ENCODE results near the gene KCNIP1. TPM values are rescaled to one million over a fixed set of nuclear protein-coding genes. Genes with fewer than 3 reads are reported as not detected.
A peak's percentile ranks its signal among the peaks of the same experiment; 100 is the strongest.

The KCNIP1 gene
- total RNA-seq, 4 donors from 2014 or later = 0.97 to 1.7 TPM; not detected in 2

DNA sequence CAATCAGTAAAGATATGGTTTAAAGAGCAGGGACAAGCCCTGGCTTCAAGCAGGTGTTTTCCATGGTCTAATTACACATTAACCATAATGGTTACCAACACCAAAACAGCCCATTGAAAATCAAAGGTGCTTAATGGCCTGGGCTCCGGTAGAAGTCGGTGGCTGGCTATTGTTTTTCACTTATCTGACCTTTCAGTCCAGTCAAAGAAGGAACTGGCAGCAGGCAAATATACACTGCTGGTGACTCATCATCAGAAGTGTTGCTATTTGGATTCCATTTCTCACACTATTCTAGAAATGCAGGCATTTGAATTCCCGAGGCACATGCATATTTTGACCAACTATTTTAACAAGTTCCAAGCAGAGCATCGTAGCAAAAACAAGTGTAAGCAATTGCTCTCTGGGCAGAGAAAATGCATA is 253.4 kb downstream of the KCNIP1 start:
- Histone ChIP-seq H3K4me3 (no peak overlapping the region), H3K27me3 (no peaks in the 10 kb centered on the region), H3K9me3 (no peaks in the 10 kb centered on the region), H3K36me3 (no peaks in the 10 kb centered on the region), H3K27ac (replicated peaks in 1 of 4) (peak overlapping the region in 3 of 4 donors; percentile 18 to 42 (median 34)), H3K4me1 (peaks cover 28 to 32% (median 31%) of the 10 kb centered on the region in 4 donors)
- no peak for DNase-seq (ENCODE audit: extremely low spot score)
- TF ChIP-seq POLR2AphosphoS5 (IDR thresholded peaks at IDR 0.05) = no peak
- TF ChIP-seq POLR2A (IDR thresholded peaks at IDR 0.05; ENCODE audit: low read depth) = no peak
- no peak for TF ChIP-seq EP300 (IDR thresholded peaks at IDR 0.05)
- TF ChIP-seq, protein P1, sequence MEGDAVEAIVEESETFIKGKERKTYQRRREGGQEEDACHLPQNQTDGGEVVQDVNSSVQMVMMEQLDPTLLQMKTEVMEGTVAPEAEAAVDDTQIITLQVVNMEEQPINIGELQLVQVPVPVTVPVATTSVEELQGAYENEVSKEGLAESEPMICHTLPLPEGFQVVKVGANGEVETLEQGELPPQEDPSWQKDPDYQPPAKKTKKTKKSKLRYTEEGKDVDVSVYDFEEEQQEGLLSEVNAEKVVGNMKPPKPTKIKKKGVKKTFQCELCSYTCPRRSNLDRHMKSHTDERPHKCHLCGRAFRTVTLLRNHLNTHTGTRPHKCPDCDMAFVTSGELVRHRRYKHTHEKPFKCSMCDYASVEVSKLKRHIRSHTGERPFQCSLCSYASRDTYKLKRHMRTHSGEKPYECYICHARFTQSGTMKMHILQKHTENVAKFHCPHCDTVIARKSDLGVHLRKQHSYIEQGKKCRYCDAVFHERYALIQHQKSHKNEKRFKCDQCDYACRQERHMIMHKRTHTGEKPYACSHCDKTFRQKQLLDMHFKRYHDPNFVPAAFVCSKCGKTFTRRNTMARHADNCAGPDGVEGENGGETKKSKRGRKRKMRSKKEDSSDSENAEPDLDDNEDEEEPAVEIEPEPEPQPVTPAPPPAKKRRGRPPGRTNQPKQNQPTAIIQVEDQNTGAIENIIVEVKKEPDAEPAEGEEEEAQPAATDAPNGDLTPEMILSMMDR (IDR thresholded peaks at IDR 0.05) = no peak
- WGBS = 21% methylated on average over 4 of the region's 4 CpGs
- intact Hi-C loops (cut with DNase I) = no loop called here

DNA sequence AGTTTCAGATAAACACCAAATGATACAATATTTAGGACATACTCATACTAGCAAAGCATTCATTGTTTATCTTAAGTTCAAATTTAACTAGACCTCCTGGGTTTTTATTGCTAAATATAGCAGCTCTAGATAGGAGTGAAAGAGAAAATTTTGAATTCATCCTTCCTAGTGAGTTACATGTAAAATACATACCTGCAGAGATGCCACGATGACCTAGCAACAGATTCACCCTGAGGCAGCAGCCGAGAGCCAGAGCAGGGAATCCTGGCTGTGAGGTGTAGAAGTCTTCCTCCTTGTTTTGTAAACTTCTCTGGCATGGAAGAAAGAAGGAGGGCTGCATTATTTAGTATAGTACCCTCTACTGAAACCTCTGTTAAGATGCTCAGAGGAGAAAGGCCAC is 253.8 kb downstream of the KCNIP1 start:
- H3K27ac ChIP-seq (replicated peaks in 1 of 4) = peak overlapping the region in 2 of 4 donors; percentile 34 to 37
- TF ChIP-seq POLR2AphosphoS5 (IDR thresholded peaks at IDR 0.05) (no peak), POLR2A (IDR thresholded peaks at IDR 0.05; ENCODE audit: low read depth) (no peak), EP300 (IDR thresholded peaks at IDR 0.05) (no peak)
- TF ChIP-seq, protein P1 (IDR thresholded peaks at IDR 0.05) = no peak
- intact Hi-C loops (cut with DNase I) = no loop called here

DNA sequence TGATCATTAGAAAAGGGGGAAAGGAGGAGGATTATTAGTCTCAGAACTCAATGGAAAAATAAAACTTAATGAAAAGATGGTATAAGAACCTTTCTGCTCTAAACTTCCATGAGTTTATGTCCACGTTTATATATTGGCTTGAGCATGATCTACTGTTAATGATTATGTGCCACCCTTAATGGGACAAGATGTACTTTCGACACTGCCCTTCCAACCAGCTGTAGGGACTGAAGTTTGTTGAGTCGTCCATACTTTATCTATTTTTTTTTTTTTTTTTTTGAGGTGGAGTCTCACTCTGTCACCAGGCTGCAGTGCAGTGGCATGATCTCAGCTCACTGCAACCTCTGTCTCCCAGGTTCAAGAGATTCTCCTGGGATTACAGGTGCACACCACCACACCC is 254.7 kb downstream of the KCNIP1 start:
- H3K4me3 ChIP-seq = no peak overlapping the region
- H3K9me3 ChIP-seq = no peaks in the 10 kb centered on the region
- 91% methylated on average over 3 of the region's 3 CpGs for WGBS
- no peak for DNase-seq (ENCODE audit: extremely low spot score)
- intact Hi-C loops (cut with DNase I) = no loop called here
- H3K36me3 ChIP-seq = no peaks in the 10 kb centered on the region
- TF ChIP-seq EP300 (IDR thresholded peaks at IDR 0.05) (no peak), POLR2A (IDR thresholded peaks at IDR 0.05; ENCODE audit: low read depth) (no peak), POLR2AphosphoS5 (IDR thresholded peaks at IDR 0.05) (no peak)
- TF ChIP-seq, protein P1 (IDR thresholded peaks at IDR 0.05) = no peak
- no peaks in the 10 kb centered on the region for H3K27me3 ChIP-seq
- no peak overlapping the region for H3K27ac ChIP-seq (replicated peaks in 1 of 4)
- H3K4me1 ChIP-seq = peaks cover 24 to 27% (median 26%) of the 10 kb centered on the region in 4 donors

More for the DNA sequence above, 253.8 kb downstream of the KCNIP1 start:
- H3K36me3 ChIP-seq = no peaks in the 10 kb centered on the region
- peaks cover 24 to 27% (median 27%) of the 10 kb centered on the region in 4 donors for H3K4me1 ChIP-seq
- WGBS = 79% methylated on average over 2 of the region's 2 CpGs
- no peaks in the 10 kb centered on the region for H3K9me3 ChIP-seq
- no peak for DNase-seq (ENCODE audit: extremely low spot score)
- H3K4me3 ChIP-seq = no peak overlapping the region
- no peaks in the 10 kb centered on the region for H3K27me3 ChIP-seq

DNA sequence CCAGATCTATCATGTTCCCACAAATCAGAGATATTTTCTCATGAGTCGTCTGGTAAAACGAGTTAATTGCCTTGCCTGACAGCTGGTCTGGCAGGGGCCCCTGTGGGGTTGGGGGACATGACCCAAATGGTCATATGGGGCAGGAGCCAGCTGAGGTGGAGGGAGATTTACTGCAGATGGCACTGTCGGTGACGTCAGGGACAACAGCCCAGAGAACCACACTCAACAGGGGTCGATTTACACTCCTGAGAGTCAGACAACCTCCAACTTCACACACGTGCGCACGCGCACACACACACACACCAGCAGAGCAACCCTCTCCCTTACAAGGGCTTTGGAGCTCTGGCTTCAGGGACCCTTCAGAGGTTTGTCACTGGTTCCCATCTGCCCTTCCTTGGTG is 256.3 kb downstream of the KCNIP1 start:
- intact Hi-C loops (cut with DNase I) = no loop called here
- Histone ChIP-seq H3K4me3 (no peak overlapping the region), H3K27ac (replicated peaks in 1 of 4) (no peak overlapping the region), H3K9me3 (no peaks in the 10 kb centered on the region), H3K27me3 (no peaks in the 10 kb centered on the region), H3K4me1 (peaks cover 24 to 27% (median 26%) of the 10 kb centered on the region in 4 donors), H3K36me3 (no peaks in the 10 kb centered on the region)
- 76% methylated on average over 6 of the region's 9 CpGs for WGBS
- no peak for DNase-seq (ENCODE audit: extremely low spot score)
- TF ChIP-seq POLR2AphosphoS5 (IDR thresholded peaks at IDR 0.05) (no peak), POLR2A (IDR thresholded peaks at IDR 0.05; ENCODE audit: low read depth) (no peak), EP300 (IDR thresholded peaks at IDR 0.05) (no peak)
- TF ChIP-seq, protein P1 (IDR thresholded peaks at IDR 0.05) = no peak

Measured in esophagus muscularis mucosa (tissue), 4 donors.